Erythroblast (primary cell): Measurements from ENCODE around the gene SEMA7A.

Experiments
- GATA1 ChIP-seq: IDR thresholded peaks from 2 replicates; pipeline ENCODE4 v1.6.1; 2011; ENCODE audit warnings: low read depth, mild to moderate bottlenecking, control low read depth, low read length, moderate library complexity
- POLR2A ChIP-seq: IDR thresholded peaks from 2 replicates; pipeline ENCODE4 v1.6.1; 2011; ENCODE audit warnings: mild to moderate bottlenecking, low read length

- TF ChIP-seq POLR2A (no peak), GATA1 (no peak)
These were observed 17.5 kb downstream of the SEMA7A start for GRCh38 chr15:74415966-74416916.
